SU-DHL-6 (cell line): ENCODE data around the gene PCIF1.
"Not testable (repeated sequence)": the region's sequence is repeated elsewhere in the genome, so short reads cannot be mapped to it uniquely, and the experiment has no call there.

Experiments
- H2AFZ ChIP-seq: fragments of 200-600 bp; sonication (generic); 2 replicates; pipeline ENCODE4 v1.6.1; 2014; ENCODE audit warnings: low read depth, mild to moderate bottlenecking, moderate library complexity, mixed read lengths, antibody characterized with exemption, low read length; ENCODE audit not compliant: severe bottlenecking
- H3F3A ChIP-seq: fragments of 200-600 bp; shearing (Covaris generic); 2 replicates; pipeline ENCODE4 v1.6.0; 2016; ENCODE audit warnings: antibody characterized with exemption, mild to moderate bottlenecking; ENCODE audit not compliant: insufficient read depth
- H3K27ac ChIP-seq: fragments of 200-600 bp; sonication (generic); 2 replicates; pipeline ENCODE4 v1.5.1; 2016; ENCODE audit warnings: low read depth, mild to moderate bottlenecking, low read length, moderate library complexity, mixed read lengths
- H3K27me3 ChIP-seq: fragments of 200-600 bp; sonication (generic), shearing (Covaris generic); 2 replicates; pipeline ENCODE4 v1.6.0; 2014; ENCODE audit warnings: mild to moderate bottlenecking, low read length
- H3K36me3 ChIP-seq: fragments of 200-600 bp; sonication (generic); 2 replicates; pipeline ENCODE4 v1.6.1; 2014; ENCODE audit warnings: mild to moderate bottlenecking, low read length, mixed read lengths
- H3K4me2 ChIP-seq: fragments of 300-600, 200-600 bp; shearing (Covaris generic), sonication (generic); 2 replicates; pipeline ENCODE4 v1.6.0; 2014; ENCODE audit warnings: low read length, low read depth, mild to moderate bottlenecking; ENCODE audit not compliant: poor library complexity, severe bottlenecking
- H3K4me3 ChIP-seq: fragments of 200-600 bp; sonication (generic); 2 replicates; pipeline ENCODE4 v1.5.1; 2014; ENCODE audit warnings: antibody characterized with exemption, low read length, mild to moderate bottlenecking, mixed read lengths; ENCODE audit not compliant: insufficient read depth, poor library complexity, severe bottlenecking
- H3K79me2 ChIP-seq: fragments of 200-600 bp; sonication (generic); 2 replicates; pipeline ENCODE4 v1.6.1; 2014; ENCODE audit warnings: mild to moderate bottlenecking, low read length, moderate library complexity; ENCODE audit not compliant: insufficient read depth
- H3K9ac ChIP-seq: fragments of 200-600 bp; sonication (generic); 2 replicates; pipeline ENCODE4 v1.7.0; 2014; ENCODE audit warnings: mild to moderate bottlenecking, low read length
- H3K9me2 ChIP-seq: fragments of 200-600 bp; sonication (generic); replicated peaks from 2 replicates; pipeline ENCODE4 v1.6.1; 2014; ENCODE audit warnings: low read length; ENCODE audit not compliant: insufficient read depth
- H3K9me3 ChIP-seq: fragments of 200-600 bp; sonication (generic); 2 replicates; pipeline ENCODE4 v1.6.1; 2014; ENCODE audit warnings: low read length, mixed read lengths; ENCODE audit not compliant: insufficient read depth
- H4K20me1 ChIP-seq: fragments of 200-600 bp; sonication (generic); 2 replicates; pipeline ENCODE4 v1.6.1; 2014; ENCODE audit warnings: low read depth, mild to moderate bottlenecking, antibody characterized with exemption, low read length, moderate library complexity, mixed read lengths
- CTCF ChIP-seq: fragments of 200-600 bp; sonication (generic); IDR thresholded peaks from one replicate; pipeline ENCODE4 v1.5.1; 2017; ENCODE audit warnings: antibody characterized with exemption, mild to moderate bottlenecking, low read length, moderate library complexity; ENCODE audit not compliant: insufficient read depth, poor library complexity, severe bottlenecking
- EZH2phosphoT487 ChIP-seq: fragments of 200-600 bp; sonication (generic), shearing (Covaris generic); conservative IDR thresholded peaks from 2 replicates; pipeline ENCODE4 v1.6.1; 2018; ENCODE audit warnings: mild to moderate bottlenecking, antibody characterized with exemption, low read length, moderate library complexity, mixed read lengths

Gene PCIF1

GRCh38 chr20:45983279-45983743 lies 48.8 kb downstream of the PCIF1 start:
- H2AFZ ChIP-seq, result peak overlapping the region; percentile 6
- H3K4me3 ChIP-seq, result no peak overlapping the region
- no peak overlapping the region for H3K27ac ChIP-seq
- no peaks in the 10 kb centered on the region for H3F3A ChIP-seq
- H3K9me2 ChIP-seq, result no peaks in the 10 kb centered on the region
- TF ChIP-seq CTCF (no peak), EZH2phosphoT487 (no peak)
- H3K36me3 ChIP-seq, result no peaks in the 10 kb centered on the region
- H3K4me2 ChIP-seq, result no peak overlapping the region
- H3K9me3 ChIP-seq, result no peaks in the 10 kb centered on the region
- no peaks in the 10 kb centered on the region for H3K79me2 ChIP-seq
- no peak overlapping the region for H3K9ac ChIP-seq
- H4K20me1 ChIP-seq, result no peaks in the 10 kb centered on the region
- no peaks in the 10 kb centered on the region for H3K27me3 ChIP-seq

GRCh38 chr20:45985573-45985972 lies 51.1 kb downstream of the PCIF1 start:
- H2AFZ ChIP-seq, result no peak overlapping the region
- H3K9ac ChIP-seq, result no peak overlapping the region

GRCh38 chr20:45987108-45987780 lies 52.8 kb downstream of the PCIF1 start:
- Histone ChIP-seq H3K9me3 (no peaks in the 10 kb centered on the region), H3K79me2 (no peaks in the 10 kb centered on the region), H2AFZ (no peak overlapping the region), H3K9me2 (no peaks in the 10 kb centered on the region), H4K20me1 (no peaks in the 10 kb centered on the region), H3K27ac (no peak overlapping the region), H3K27me3 (no peaks in the 10 kb centered on the region), H3K36me3 (no peaks in the 10 kb centered on the region), H3K9ac (no peak overlapping the region), H3F3A (no peaks in the 10 kb centered on the region), H3K4me2 (no peak overlapping the region), H3K4me3 (no peak overlapping the region)
- peak; percentile 69 for TF ChIP-seq CTCF
- no peak for TF ChIP-seq EZH2phosphoT487

More at GRCh38 chr20:45985573-45985972, 51.1 kb downstream of the PCIF1 start:
- Histone ChIP-seq H3K36me3 (no peaks in the 10 kb centered on the region), H3K4me2 (no peak overlapping the region), H3K4me3 (no peak overlapping the region), H3F3A (no peaks in the 10 kb centered on the region), H3K79me2 (no peaks in the 10 kb centered on the region), H4K20me1 (no peaks in the 10 kb centered on the region), H3K9me3 (no peaks in the 10 kb centered on the region), H3K9me2 (no peaks in the 10 kb centered on the region), H3K27me3 (no peaks in the 10 kb centered on the region), H3K27ac (no peak overlapping the region)
- TF ChIP-seq CTCF (no peak), EZH2phosphoT487 (no peak)

GRCh38 chr20:45988830-45989229 lies 54.3 kb downstream of the PCIF1 start:
- not testable (repeated sequence) for H3F3A ChIP-seq, H3K27me3 ChIP-seq, H3K4me2 ChIP-seq, H3K9me2 ChIP-seq, H3K27ac ChIP-seq, H2AFZ ChIP-seq, H3K4me3 ChIP-seq, H4K20me1 ChIP-seq, H3K9me3 ChIP-seq, H3K9ac ChIP-seq, H3K79me2 ChIP-seq, H3K36me3 ChIP-seq
